ENCODE measurements around the gene ABHD14A.

DNA sequence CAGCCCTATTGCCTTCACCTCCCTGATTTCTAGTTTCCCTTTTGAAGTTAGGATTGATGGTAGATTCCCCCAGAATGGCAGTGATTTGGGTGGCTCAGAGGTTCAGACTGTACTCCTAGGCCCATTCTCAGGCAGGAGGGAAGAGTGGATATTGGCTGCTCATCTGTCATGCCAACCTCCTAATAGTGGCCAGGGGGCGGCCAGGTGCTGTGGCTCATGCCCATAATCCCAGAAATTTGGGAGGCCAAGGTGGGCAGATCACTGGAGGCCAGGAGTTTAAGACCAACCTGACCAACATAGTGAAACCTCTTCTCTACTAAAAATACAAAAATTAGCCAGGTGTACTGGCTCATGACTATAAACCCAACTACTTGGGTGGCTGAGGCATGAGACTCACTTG, 44.4 kb upstream of the ABHD14A start:
- TF ChIP-seq RCOR1 (IDR thresholded peaks at IDR 0.05; ENCODE audit: low read depth, low read length) = no peak
- TF ChIP-seq, protein P1, sequence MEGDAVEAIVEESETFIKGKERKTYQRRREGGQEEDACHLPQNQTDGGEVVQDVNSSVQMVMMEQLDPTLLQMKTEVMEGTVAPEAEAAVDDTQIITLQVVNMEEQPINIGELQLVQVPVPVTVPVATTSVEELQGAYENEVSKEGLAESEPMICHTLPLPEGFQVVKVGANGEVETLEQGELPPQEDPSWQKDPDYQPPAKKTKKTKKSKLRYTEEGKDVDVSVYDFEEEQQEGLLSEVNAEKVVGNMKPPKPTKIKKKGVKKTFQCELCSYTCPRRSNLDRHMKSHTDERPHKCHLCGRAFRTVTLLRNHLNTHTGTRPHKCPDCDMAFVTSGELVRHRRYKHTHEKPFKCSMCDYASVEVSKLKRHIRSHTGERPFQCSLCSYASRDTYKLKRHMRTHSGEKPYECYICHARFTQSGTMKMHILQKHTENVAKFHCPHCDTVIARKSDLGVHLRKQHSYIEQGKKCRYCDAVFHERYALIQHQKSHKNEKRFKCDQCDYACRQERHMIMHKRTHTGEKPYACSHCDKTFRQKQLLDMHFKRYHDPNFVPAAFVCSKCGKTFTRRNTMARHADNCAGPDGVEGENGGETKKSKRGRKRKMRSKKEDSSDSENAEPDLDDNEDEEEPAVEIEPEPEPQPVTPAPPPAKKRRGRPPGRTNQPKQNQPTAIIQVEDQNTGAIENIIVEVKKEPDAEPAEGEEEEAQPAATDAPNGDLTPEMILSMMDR (IDR thresholded peaks at IDR 0.05) = no peak
- TF ChIP-seq BHLHE40 (IDR thresholded peaks at IDR 0.05; ENCODE audit: low read depth, low read length) = no peak
- no peak for TF ChIP-seq CEBPB (IDR thresholded peaks at IDR 0.05)
- TF ChIP-seq E2F6 (IDR thresholded peaks at IDR 0.05; ENCODE audit: borderline replicate concordance, low read depth) = no peak
- no peak for TF ChIP-seq POLR2A (IDR thresholded peaks at IDR 0.05; ENCODE audit: low read length)
- TF ChIP-seq MYC (IDR thresholded peaks at IDR 0.05; ENCODE audit: borderline replicate concordance, low read length) = no peak
- TF ChIP-seq ZFP36 (IDR thresholded peaks at IDR 0.05; ENCODE audit: borderline replicate concordance, partially characterized antibody) = no peak
- TF ChIP-seq RAD21 (conservative IDR thresholded peaks at IDR 0.05 in 1 of 2, IDR thresholded peaks at IDR 0.05 in 1 of 2) = no peak
